HEK293 (cell line): Measurements from ENCODE around the gene C4orf50.

Source experiments
- BCL11B ChIP-seq: fragments of 450-650 bp; formaldehyde crosslinking; IDR thresholded peaks from 2 replicates; pipeline ENCODE4 v1.5.1; 2016; ENCODE audit warnings: low read depth, missing biosample characterization, missing genetic modification characterization
- SALL2 ChIP-seq: fragments of 450-650 bp; formaldehyde crosslinking; IDR thresholded peaks from 2 replicates; pipeline ENCODE4 v1.5.0; 2017; ENCODE audit warnings: missing biosample characterization, mild to moderate bottlenecking, missing genetic modification characterization, borderline replicate concordance
- SP2 ChIP-seq: fragments of 450-650 bp; formaldehyde crosslinking; IDR thresholded peaks from 2 replicates; pipeline ENCODE4 v1.5.1; 2016; ENCODE audit warnings: missing biosample characterization, missing genetic modification characterization
- ZBTB10 ChIP-seq: fragments of 450-650 bp; formaldehyde crosslinking; IDR thresholded peaks from 2 replicates; pipeline ENCODE4 v1.5.1; 2016; ENCODE audit warnings: missing biosample characterization, missing genetic modification characterization
- ZNF394 ChIP-seq: fragments of 450-650 bp; formaldehyde crosslinking; IDR thresholded peaks from 2 replicates; pipeline ENCODE4 v1.5.1; 2016; ENCODE audit warnings: missing biosample characterization, missing genetic modification characterization, mild to moderate bottlenecking, moderate library complexity, borderline replicate concordance

DNA sequence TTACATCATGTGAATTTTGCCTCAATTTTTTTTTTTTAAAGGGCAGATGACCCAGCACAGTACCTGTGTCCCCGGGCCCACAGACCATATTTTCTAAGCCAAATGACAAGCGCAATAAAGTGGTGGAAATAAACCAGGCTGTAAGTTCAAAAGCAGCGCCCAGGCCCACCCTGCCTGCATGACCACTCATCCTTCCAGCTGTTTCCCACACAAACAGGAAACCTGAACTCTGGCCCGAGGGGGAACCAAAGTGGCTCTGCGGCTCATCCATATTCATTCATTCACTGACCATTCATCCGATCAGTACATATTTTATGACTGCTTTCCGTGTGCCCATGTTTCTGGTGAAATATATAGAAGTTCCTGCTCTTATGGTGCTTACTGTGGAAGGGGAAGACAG lies 91.6 kb downstream of the C4orf50 start:
- no peak for TF ChIP-seq ZNF394 (tag by site-specific recombination)
- TF ChIP-seq SP2 (tag by site-specific recombination) = no peak
- no peak for TF ChIP-seq ZBTB10 (tag by site-specific recombination)
- TF ChIP-seq SALL2 (tag by site-specific recombination) = no peak
- TF ChIP-seq BCL11B (tag by site-specific recombination) = no peak
